ENCODE measurements around the gene CCDC54.

CCDC54 gene

GRCh38 chr3:107394502-107394901 is 17.3 kb downstream of the CCDC54 start:
- no peak for DNase-seq

DNA sequence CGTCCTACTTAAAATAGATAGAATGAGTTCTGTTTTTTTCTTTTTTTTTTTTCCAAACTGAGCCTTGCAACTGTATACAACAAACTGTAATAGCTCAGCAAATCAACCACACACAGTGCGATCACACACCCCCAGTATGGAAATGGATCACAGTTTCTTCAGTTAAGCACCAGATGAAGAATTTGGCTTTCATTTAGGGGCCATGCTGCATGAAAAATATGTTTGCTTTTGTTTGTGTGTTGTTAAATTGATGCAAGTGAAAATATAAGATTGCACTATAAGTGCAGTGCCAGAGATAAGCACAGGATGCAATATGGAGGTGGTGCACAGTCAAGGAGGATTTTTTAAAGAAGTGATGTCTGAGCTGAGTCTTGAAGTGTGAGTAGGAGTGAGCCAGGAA is 17.8 kb downstream of the CCDC54 start:
- no peak for DNase-seq

DNA sequence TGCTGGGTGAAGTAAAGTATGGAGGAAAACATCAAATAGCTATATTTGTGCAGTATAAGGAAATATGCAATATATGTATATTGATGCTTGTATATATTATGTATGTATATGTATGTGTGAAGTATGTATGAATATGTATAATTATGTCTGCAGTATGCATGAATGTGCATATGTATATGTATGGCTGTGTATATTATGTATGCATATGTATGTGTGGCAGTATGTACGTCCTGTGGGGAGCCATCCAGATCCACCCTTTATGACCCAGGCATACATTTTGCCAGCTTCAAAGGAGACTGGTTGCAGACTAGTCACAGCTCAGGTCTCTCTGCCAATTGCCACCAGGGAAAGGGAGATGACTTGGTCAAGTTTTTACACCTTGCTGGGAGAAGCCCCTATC is 24.1 kb downstream of the CCDC54 start:
- DNase-seq = no peak

DNA sequence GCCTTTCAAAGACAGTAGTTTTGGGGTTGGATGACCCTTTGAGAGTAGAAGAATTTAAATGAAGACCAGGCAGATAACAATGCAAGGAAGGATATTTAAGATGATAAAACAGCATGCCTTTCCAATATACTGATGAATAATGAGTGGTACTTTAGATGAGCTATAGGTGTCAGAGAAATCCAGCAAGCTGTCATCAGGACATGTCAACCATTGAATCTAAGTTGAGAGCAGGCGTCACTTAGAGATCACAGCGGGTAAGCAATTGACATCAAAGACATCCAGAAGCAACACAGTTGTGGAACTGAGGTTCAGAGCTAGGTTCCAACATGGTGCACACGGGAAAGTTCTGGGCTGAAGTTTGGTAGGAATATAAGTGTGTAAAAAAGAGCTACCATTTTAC is 25.0 kb downstream of the CCDC54 start:
- DNase-seq = no peak

DNA sequence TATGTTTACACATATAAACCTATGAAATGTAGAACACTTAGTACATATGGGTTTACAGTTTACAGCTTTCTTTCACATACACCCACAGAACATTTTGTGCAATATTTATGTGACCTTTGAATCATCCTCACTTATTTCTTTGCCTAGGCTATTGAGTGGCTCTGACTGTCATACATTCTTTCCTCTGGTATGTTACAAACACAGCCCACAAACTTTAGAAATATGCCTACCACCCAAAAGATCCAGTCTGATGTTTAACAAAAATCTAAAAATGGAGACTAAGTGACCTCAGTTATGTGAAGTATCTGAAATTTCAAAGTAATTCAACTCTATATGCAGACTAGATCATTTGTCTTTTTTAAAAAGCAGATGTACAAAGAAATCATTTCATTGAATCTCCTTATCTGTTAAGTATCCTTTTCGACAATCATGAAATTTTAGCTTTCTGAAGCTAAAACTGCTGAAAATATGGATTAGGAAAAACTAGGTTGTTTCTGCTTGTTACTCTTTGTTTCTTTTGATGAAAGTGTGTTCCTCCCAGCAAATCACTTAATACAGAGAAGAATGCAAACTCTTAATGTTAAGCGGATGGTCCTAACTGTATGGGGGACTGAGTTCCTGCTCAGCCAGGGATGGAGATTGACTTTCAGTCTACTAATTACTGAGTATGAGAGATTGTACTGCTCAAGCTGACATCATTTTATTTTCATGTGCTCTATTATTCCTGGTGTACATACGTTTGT is 27.7 kb downstream of the CCDC54 start:
- no peak for DNase-seq

DNA sequence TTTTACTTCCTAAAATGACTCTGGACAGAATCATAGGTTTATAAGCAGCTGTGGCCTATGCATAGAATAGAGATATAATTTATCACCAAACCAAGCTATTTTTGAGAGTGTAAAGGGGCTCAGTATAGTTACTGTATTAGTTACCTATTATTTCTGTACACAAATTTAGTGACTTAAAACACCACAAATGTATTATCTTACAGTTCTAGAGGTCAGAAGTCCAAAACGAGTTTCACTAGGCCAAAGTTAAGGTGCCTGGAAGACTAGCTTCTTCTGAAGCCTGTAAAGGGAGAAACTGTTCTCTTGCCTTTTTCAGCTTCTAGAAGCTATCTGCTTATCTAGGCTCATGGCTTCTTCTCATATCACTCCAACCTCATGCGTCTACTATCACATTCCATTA is 30.1 kb downstream of the CCDC54 start:
- DNase-seq = no peak

DNA sequence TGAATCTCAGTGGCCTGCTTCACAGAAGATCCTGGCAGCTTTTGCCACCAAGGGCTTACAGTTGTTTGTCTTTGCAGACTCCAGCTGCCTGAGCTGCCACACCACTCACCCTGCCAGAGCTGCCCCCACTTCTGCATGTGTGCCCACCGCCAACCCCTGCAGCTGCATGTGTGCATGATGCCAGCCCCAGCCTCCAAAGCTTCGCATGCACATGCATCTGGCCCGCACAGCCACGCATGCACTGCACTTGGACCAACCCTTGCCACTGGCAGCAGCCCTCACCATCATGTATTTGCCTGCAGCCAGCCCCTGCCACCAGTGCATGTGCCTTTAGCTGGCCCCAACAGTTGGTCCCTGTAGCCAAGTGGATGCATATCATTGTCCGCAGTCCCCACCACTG is 31.3 kb downstream of the CCDC54 start:
- DNase-seq = no peak

DNA sequence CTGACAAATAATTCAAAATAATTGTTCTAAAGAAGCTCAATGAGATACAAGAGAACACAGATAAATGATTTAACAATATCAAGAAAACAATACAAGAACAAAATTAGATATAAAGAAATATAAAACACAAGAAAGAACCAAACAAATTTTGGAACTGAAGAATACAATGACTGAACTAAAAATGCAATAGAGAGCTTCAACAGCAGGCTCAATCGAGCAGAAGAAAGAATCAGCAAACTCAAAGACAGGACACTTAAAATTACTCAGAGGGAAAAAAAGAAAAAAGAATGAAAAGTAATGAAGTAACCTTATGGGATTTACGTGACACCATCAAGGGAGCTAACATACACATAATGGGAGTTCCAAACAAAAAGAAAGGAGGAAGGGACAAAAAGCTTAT is 32.1 kb downstream of the CCDC54 start:
- DNase-seq = no peak

GRCh38 chr3:107410606-107411005 is 33.4 kb downstream of the CCDC54 start:
- no peak for DNase-seq

GRCh38 chr3:107411056-107411455 is 33.8 kb downstream of the CCDC54 start:
- no peak for DNase-seq

DNA sequence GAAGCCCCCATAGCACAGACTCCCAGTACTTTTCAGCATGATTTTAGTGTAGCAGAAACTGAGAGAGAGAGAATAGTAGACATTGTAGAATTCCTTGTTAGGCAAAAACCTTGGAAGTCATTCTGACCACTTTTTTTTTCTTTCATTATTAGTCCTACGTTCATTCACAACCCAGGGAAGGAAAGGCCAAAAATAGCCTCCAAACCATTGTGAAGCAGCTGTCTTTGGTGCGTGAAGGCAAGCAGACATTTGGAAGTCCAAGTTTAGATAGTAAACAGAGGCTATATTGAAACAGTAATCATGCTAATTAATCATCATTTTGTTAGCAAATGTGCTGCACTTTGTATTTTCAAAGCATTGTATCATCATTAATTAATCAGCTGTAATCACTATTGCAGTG is 34.5 kb downstream of the CCDC54 start:
- no peak for DNase-seq

DNA sequence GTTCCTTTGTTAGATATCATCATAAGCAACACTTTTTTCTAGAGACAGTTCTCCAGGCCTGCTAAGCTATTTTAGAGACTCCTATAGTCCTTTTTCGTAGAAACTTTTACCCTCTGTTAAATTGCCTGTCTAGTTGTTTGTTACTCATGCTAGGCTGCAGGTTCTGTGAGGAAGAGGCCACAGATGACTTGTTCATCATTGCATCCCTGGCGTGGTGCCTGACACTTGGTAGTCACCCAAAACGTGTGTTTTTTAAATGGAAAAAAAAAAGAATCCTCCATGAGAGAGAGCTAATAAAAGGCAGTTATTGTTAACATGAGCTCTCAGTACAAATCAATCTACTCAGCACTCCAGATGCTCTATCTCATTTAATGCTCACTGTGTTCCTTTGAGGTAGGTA is 35.1 kb downstream of the CCDC54 start:
- no peak for DNase-seq

DNA sequence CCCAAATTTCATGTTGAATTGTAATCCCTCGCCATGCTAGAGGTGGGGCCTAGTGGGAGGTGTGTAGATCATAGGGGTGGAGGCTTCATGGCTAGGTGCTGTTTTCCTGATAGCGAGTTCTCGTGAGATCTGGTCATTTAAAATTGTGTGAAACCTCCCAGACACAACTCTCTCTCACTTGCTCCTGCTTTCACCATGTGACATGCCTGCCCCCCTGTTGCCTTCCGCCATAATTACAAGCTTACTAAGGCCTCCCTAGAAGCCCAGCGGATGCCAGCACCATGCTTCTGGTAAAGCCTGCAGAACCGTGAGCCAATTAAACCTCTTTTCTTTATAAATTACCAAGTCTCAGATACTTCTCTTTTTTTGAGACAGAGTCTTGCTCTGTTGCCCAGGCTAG is 36.0 kb downstream of the CCDC54 start:
- DNase-seq = no peak

DNA sequence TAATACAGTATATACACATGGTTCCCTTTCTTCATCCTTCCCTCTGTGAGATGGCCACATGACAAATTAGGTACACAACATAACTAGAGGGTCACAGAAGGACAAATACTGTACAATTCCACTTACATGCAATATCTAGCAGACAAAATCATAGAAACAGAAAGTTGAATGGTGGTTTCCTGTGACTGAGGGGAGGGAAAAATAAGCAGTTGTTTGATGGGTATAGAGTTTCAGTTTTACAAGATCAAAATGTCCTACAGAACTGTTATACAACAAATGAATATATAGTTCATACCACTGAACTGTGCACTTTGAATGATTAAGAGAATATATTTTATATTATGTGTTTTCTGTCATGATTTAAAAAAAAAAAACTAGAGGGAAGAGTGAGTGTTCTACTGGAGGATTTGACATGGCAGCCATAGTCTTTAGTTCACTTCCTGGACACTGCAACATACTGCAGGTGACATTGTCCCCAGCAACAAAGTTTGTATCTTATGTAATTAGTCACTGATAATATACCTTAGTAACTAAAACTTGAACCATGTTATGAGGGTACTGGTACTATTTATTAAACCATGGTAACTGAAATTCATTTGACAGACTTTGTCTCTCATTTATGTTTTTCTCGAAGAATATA is 37.2 kb downstream of the CCDC54 start:
- peak; percentile 48 for DNase-seq

DNA sequence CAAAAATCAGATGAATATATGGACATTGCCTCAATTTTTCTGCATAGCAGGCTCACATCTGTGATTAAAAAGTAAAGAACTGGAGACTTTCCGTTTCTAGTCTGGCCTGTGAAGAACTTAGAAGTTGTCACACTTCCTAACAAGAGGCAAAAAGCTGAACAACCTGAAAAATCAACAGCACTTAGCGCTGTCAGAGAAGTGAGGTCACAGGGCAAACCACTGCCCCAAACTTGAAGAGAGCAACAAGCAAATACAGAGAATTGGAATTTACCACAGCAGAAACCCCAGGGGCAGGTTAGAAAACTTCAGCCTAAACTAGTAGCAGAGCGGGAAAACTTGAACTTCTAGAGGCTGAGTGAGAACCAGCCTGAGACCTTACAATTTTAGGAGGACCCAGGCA is 38.9 kb downstream of the CCDC54 start:
- DNase-seq = no peak

DNA sequence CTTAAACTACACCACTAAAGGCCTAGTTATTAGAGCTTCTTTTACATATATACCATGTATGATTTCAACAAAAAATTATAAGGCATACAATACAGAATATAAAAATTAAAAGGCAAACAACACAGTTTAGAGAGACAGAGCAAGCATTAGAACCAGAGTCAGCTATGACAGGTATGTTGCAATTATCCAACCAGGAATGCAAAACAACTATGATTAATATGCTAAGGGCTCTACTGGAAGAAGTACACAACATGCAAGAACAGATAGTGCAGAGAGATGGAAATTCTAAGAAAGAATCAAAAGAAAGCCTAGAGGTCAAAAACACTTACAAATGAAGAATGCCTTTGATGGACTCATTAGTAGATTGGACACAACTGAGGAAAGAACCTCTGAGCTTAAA is 39.6 kb downstream of the CCDC54 start:
- DNase-seq = no peak

GRCh38 chr3:107421170-107421792 is 44.0 kb downstream of the CCDC54 start:
- peak; percentile 70 for DNase-seq

- no peak for DNase-seq
Measured at GRCh38 chr3:107421881-107422280, 44.6 kb downstream of the CCDC54 start.

DNA sequence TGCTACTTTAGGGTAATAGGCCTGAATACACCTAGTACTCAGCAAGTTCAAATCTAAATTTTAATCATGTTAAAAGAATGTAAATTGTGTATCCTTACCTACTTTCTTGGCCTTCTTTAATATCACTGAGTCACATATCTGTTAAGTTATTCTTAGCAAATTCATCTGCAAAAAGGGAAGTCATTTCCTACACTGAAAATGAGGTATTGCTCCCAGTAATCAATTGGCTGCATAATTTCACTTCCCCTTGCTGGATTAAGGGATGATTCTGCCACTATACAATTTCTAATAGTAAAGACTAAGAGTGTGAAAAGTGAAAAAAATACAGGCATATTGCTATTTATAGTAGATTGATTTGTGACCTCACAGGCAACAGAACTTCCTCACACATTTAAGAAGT is 47.8 kb downstream of the CCDC54 start:
- no peak for DNase-seq

DNA sequence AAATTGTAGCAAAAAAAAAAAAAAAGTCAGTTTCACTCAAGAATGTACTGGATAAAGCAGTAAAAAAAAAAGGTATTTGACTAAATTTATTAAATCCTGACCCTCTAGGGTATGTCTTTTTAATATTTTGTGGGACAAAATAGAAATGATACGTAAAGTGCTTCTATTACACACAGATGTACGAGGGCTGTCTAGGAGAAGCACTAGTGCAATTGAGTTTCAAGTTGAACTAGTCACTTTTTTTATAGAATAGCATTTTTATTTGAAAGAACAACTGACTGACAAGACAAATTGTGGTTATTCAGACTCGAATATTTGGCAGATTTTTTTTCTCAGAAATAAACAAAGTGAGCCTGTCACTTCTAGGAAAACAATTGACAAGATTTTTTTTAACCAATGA is 49.0 kb downstream of the CCDC54 start:
- no peak for DNase-seq

Data from activated CD4-positive, alpha-beta T cell treated with anti-CD3 and anti-CD28 coated beads, Interleukin-2, amount 50 U/mL, for 16 hours (primary cell).